Measurements from ENCODE around the gene EPHB3.

Gene EPHB3

DNA sequence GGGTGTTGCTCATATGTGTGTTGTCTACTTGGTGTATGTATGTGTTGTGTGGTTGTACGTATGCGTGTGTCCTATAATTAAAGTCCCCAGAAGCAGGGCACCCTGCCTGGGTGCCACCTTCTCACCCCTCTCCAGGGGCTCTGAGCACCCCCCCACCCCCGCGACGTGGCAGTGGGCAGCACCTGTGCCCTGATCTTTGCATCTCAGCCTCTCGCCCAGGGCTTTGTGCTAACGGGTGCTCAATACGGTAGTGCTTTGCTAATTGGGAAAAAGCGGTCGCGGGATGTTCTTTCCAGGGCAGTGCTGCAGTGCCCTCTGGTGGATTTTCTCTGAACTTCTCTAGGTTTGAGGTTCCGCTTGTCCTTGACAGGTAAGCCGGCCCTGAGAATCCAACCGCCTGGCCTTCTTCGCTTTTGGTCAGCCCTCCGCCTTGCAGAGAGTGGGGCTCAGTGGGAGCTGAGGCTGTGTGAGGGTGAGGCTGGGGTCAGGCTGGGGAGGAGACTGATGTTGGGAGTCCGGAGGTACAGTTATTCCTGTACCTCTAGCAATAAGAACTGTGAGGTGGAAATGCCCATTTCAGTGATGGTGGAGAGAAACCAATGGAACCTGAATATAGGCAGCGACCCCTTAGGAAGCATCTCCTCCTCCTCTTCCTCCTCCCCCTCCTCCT lies 17.6 kb upstream of the EPHB3 start:
- TF ChIP-seq, protein P1, sequence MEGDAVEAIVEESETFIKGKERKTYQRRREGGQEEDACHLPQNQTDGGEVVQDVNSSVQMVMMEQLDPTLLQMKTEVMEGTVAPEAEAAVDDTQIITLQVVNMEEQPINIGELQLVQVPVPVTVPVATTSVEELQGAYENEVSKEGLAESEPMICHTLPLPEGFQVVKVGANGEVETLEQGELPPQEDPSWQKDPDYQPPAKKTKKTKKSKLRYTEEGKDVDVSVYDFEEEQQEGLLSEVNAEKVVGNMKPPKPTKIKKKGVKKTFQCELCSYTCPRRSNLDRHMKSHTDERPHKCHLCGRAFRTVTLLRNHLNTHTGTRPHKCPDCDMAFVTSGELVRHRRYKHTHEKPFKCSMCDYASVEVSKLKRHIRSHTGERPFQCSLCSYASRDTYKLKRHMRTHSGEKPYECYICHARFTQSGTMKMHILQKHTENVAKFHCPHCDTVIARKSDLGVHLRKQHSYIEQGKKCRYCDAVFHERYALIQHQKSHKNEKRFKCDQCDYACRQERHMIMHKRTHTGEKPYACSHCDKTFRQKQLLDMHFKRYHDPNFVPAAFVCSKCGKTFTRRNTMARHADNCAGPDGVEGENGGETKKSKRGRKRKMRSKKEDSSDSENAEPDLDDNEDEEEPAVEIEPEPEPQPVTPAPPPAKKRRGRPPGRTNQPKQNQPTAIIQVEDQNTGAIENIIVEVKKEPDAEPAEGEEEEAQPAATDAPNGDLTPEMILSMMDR (IDR thresholded peaks at IDR 0.05; ENCODE audit: control insufficient read depth, insufficient read depth, low read depth, low read length, missing control alignments), result peak; percentile 87
- H3K4me3 ChIP-seq (ENCODE audit: control insufficient read depth, low read depth, low read length), result no peak overlapping the region
- DNase-seq (ENCODE audit: low read depth), result no peak

DNA sequence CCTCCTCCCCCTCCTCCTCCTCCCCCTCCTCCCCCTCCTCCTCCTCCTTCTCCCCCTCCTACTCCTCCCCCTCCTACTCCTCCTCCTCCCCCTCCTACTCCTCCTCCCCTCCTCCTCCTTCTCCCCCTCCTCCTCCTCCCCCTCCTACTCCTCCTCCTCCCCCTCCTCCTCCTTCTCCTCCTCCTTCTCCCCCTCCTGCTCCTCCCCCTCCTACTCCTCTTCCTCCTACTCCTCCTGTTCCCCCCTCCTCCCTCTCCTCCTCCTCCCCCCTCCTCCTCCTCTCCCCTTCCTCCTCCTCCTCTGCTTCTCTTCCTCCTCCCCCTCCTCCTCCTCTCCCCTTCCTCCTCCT lies 17.1 kb upstream of the EPHB3 start:
- DNase-seq (ENCODE audit: low read depth), result no peak
- TF ChIP-seq, protein P1 (IDR thresholded peaks at IDR 0.05; ENCODE audit: control insufficient read depth, insufficient read depth, low read depth, low read length, missing control alignments), result no peak
- H3K4me3 ChIP-seq (ENCODE audit: control insufficient read depth, low read depth, low read length), result no peak overlapping the region

DNA sequence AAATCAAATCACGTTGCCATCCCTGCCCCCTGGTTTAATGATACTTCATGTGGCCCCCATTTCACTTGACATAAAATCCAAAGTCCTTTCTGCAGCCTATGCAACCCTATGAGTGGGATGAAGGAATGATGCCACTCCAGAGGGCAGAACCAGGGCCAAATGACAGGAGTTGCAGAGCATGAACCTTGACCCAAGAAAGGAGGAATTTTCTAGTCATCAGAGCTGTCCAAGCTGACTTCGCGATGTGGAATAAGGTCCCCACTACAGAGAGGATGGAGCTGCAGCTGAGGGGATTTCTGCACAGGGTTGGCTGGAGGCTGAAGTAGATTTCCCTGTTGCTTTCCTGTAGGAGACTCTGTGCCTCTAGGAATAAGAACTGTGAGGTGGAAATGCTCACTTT lies 15.8 kb upstream of the EPHB3 start:
- H3K4me3 ChIP-seq (ENCODE audit: control insufficient read depth, low read depth, low read length), result no peak overlapping the region
- no peak for DNase-seq (ENCODE audit: low read depth)
- TF ChIP-seq, protein P1 (IDR thresholded peaks at IDR 0.05; ENCODE audit: control insufficient read depth, insufficient read depth, low read depth, low read length, missing control alignments), result no peak

DNA sequence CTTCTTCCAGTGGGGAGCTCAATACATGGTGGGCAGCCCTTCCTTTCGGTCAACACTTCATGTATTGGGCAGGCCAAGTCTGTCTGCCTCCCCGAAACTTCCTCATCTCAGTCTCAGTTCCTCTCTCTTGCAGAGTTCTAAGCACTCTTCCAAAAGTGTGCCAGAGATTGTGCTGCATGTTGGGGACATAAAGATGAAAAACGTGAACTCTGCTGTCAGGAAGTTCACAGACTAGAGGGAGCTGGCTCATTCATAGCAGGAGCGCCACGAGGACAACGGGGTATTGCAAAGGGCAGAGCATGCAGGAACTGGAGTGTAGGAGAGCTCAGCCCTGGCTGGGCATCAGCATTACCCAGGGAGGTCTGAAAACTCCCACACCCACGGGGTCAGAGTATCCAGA lies 15.3 kb upstream of the EPHB3 start:
- TF ChIP-seq, protein P1 (IDR thresholded peaks at IDR 0.05; ENCODE audit: control insufficient read depth, insufficient read depth, low read depth, low read length, missing control alignments), result no peak
- no peak for DNase-seq (ENCODE audit: low read depth)
- H3K4me3 ChIP-seq (ENCODE audit: control insufficient read depth, low read depth, low read length), result no peak overlapping the region

DNA sequence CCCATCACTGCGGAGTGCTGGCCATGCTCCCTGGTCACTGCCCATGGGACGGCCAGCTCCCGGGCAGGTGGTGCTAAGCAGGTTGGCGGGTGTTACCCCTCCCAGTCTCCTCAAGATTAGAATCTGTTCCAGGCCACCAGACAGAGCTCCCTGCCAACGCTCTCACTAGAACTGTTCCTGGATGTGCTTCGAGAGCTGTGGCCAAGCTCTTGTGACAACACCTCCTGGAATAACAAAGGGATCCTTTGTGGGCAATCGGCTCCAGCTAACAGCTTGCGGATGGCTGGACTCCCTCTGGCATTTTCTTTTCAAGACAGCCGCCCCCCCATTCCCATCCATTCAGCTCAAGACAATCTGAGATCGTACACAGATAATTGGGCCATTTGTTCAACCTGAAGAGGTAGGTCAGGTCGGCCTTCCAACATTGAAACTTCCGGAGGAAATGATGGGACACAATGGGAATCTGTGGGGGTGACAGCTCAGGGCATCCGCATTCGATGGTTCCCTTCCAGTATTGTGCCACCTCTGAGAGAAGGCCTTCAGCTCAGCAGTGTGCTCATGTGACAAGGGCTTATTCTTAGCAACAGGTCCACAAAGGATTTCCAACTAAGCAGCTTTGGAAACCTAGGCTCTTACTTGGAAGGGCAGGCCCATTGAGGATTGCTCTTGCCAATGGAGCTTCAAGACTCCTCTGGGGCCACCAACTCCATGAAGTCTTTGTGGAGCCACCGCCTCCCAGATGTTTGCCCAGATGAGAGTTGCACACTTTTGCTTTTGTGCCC lies 11.6 kb upstream of the EPHB3 start:
- TF ChIP-seq, protein P1 (IDR thresholded peaks at IDR 0.05; ENCODE audit: control insufficient read depth, insufficient read depth, low read depth, low read length, missing control alignments), result no peak
- H3K4me3 ChIP-seq (ENCODE audit: control insufficient read depth, low read depth, low read length), result no peak overlapping the region
- no peak for DNase-seq (ENCODE audit: low read depth)

DNA sequence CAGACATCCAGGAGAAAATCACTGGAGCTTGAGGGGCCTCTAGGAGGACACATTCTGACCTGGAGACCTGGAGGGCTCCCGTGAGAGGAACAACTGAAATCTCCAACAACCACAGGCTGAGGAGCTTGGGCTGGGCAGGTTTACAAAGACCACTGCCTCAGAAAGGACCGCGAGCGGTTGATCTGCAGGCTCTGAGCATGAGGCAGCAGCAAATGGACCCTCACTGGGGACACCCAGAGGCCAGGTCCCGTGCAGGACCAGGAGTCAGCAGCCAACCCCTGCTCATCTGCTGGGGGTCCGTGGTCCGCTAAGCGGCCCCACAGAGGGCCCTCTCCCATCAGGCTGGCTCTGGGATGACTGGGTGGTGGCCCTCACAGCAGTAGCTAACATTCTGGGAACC lies 10.5 kb upstream of the EPHB3 start:
- TF ChIP-seq, protein P1 (IDR thresholded peaks at IDR 0.05; ENCODE audit: control insufficient read depth, insufficient read depth, low read depth, low read length, missing control alignments), result no peak
- no peak for DNase-seq (ENCODE audit: low read depth)
- no peak overlapping the region for H3K4me3 ChIP-seq (ENCODE audit: control insufficient read depth, low read depth, low read length)

Data from AG09309 (cell line).